H54 (cell line): ENCODE data around the gene GPR21.

Experiments used
- DNase-seq: peaks from one replicate; pipeline ENCODE4 v3.0.0; 2011; ENCODE audit warnings: low spot score, mixed read lengths; ENCODE audit not compliant: insufficient read length
- FAIRE-seq: peaks from 3 replicates; lab custom pipeline; 2011; peaks lifted over from hg19 to GRCh38; lab: Jason Lieb, UNC
- POLR2A ChIP-seq: IDR thresholded peaks from 2 replicates; pipeline ENCODE4 v1.6.1; 2011; ENCODE audit warnings: low read depth, mild to moderate bottlenecking, low read length

Gene GPR21

DNA sequence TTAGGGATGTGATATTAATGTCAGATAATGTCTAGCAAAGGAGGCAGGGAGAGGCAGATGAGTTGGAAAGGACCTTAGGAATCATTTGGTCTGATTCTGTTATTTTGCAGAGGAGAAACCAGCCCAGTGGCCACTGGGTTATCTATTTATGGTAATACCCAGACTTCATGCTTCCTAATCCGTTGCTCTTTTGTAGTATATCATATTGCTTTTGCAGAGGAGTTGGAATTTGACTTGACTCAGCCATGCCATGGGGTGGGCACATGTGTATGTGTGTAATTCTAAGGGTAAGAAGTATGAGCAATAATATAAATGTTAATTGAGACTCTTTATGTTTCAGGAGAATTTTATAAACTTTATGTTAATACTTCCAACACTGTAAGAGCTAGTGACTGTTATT, 7.3 kb downstream of the GPR21 start:
- TF ChIP-seq POLR2A: no peak
- FAIRE-seq: no peak

DNA sequence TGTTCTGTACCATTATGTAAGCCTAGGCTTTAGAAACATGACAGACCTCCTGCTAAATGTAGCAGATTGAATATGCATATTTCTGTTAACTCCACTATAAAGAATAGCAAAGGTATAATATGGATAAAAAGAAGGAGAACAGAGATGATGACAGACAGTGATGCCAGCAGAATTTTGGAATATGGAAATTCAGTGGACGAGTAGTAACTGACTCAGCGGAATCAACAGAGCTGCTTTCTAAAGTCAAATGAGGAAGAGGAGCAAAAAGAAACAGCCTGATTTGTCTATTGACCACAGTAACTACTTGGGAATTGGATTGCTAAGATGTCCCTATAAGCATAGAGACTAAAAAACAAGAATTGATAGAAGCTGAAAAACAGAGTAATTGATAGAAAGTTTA, 8.0 kb downstream of the GPR21 start:
- no peak for DNase-seq
- no peak for TF ChIP-seq POLR2A
- FAIRE-seq: no peak

More for the DNA sequence above, 7.3 kb downstream of the GPR21 start:
- no peak for DNase-seq

DNA sequence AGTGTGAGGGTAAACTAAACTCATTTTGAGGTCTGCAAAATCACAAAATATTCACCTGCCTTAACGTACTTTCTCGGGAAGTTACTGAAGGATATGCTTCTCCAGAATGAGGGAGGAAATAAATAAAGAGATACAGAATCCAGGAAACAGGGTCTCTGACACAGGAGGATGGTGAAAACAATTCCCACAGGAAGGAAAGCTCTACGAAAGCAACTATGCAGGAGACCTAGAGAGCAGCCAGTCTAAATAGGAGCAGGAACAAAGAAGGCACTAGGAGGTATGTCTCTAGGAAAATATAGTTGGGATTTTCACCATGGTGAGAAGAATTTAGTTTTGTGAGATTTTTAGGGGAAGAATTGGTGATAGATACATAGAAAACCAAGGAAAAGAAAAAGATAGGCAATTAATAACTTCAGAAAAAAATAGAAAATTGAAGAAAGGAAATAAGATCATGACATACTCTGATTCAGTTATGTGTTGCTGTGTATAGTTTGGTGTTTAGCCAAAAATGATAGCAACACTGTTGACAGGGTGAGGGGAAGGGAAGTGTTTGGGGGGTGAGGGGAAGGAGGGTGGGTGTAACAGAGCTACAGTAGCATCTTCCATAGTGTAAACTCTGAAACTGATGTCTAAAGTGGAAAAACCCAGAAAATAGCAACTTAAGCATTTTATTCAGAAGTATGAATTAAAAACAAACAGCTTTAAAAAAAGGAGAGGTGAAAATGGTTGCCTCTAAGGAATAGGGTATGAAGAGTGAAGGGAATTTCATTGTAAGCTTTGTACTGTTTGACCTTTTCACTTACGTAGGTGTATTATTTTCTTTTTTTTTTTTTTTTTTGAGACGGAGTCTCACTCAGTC, 9.8 kb downstream of the GPR21 start:
- peak; percentile 91 for FAIRE-seq
- TF ChIP-seq POLR2A: no peak

DNA sequence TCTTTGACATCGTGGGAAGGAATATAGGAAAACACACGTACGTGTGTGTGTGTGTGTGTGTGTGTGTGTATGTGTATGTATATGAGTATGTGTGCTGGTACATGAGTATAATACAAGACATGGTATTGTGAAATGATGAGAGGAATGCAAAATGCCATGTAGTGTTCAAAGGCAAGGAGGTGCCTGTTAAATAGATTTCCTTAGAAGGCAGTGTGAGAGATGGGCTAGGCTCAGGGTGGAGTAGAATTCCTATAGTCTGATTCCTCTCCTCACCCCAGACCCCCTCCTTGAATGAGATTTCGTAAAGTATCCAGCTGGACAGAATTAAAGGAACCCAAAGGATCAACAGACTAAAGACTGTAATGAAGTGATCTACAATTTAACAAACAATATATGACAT, 11.1 kb downstream of the GPR21 start:
- no peak for TF ChIP-seq POLR2A
- DNase-seq (no peak), FAIRE-seq (peak; percentile 87)

More for the DNA sequence above, 9.8 kb downstream of the GPR21 start:
- DNase-seq: no peak

DNA sequence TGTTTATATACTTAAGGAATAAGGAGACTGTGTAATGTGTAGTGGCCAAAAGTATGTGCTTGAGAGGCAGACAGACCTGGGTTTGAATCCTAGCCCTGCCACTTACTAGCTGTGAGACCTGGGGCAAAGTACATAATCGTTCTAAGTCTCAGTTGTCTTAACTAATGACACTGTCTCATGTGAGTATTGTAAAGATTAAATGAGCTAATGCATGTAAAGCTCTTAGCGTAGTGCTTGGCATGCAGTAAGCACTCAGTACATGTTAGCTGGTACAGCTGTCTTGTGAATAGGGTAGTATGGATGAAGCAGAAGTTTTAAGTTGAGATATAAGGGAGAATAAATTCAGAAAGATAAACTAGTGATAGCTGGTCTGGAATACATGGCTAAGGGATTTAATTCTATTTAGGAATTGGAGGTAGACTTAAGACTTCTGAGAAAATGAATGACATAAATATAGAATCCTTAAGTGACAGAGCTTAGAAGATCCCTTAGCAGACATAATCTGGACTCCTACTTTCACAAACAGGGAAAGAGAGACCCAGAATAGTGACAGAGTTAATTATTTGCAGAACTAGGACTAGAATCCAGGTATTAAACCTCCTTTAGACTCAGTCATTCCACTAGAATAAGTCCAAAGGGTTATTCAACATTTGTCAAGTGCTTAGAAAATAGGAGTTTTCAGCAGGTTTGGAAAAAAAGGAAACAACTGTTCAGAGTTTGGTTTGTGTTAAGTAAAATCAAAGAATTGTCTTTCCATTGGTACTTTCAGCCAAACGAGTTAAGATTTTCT, 13.1 kb downstream of the GPR21 start:
- no peak for TF ChIP-seq POLR2A
- DNase-seq: no peak
- peak; percentile 84 for FAIRE-seq

DNA sequence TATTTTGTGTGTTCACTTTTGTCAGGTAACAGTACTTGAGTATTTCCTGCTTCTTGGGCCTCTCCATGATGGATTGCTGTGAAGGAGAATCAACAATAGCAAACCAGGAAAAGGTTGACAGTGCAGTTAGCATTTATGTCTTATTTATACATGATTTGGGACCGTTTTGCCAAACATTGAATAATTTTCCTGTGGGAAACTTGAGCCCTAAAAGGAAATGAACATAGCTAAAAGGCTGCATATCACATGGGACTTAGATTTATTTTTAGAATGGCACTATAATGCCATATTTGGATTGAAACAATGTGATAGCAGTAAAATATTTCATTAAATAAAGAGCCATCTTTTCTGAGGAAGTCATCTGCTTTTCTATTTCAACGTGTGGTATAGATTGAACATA, 15.3 kb downstream of the GPR21 start:
- FAIRE-seq: no peak
- TF ChIP-seq POLR2A: no peak

DNA sequence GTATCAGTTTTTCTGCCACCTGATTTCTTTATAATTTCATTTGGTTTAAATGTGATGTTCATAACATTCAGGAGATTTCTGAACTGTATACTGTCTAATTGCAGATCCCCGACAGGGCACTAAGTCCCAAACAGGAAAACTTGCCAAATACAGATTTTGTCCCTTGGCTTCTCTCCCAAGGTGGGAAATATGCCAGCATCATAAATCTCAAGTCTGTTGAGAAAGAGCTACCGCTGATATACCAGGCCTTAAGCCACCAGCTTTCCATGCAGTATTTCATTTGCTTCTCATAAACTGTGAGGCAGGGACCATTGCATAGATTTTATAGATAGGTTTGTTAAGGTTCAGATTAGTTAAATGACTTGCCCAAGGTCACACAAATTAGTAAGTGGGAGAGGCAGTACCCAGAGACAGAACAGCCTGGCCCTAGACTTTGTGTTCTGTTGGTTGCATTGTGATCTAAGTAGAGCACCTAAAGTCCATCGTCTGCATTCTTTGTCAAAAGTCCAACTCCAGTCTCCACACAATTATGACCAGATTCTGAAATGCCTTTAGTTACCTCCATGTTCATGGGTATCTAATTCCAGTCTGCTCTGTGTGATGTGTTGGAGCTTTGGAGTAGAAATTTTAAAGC, 16.2 kb downstream of the GPR21 start:
- no peak for DNase-seq
- TF ChIP-seq POLR2A: no peak
- FAIRE-seq: peak; percentile 99

More for the DNA sequence above, 15.3 kb downstream of the GPR21 start:
- no peak for DNase-seq

DNA sequence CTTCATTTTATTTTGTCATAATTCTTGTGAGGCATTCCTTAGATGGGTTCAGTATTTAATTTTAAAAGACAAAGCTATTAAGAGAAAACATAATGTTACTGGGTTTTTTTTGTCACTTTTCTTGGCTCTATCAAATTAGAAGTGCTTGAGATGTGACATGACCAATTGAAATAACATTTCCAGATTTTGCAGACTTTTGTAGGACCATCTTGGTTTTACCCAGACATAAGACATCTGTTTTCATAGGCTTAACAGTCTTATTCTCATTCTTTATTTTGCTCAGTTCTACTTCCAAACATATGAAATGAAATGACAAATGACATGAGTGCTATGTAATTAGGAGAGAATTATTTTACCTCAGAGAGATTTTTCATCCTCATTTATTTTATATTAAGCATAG, 19.6 kb downstream of the GPR21 start:
- TF ChIP-seq POLR2A: no peak
- no peak for DNase-seq
- no peak for FAIRE-seq

DNA sequence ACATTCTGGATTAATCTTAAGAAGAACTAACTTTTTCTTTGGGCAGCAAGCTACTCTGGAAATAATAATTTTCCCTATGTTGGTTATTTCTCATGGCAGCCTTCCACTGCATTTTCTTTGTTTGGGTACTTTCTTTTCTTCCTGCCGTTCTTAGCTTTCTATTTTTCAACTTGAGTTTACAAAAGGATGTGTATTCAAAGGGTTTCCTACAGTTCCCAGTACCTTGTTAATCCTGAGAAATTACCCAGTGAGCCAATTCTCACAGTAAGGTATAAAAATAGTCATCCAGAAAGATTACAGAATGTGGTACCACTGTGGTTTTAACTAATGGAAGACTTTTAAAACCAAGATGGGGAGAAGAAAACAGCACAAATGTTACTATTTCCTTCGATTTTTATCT, 20.2 kb downstream of the GPR21 start:
- TF ChIP-seq POLR2A: no peak
- peak; percentile 89 for FAIRE-seq
- DNase-seq: no peak

DNA sequence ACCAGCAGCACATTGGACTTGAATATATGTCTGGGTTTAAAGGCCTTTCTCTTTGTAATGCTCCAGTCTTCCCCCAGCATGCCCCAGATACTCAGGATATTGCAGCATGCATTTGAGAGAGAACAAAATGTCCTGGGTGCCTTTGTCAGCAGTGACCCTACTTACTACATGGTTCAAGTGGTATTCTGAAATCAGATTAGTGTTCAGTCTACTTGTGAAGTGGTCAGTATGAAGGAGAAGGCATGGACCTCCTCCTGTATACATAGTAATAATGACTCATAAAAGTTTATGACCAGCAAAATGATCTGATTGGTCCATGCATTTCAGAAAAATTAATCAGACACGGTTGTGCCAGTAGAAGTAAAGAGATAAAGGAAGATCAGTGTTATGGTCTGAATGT, 25.4 kb downstream of the GPR21 start:
- TF ChIP-seq POLR2A: no peak
- DNase-seq: peak; percentile 46
- peak; percentile 94 for FAIRE-seq

DNA sequence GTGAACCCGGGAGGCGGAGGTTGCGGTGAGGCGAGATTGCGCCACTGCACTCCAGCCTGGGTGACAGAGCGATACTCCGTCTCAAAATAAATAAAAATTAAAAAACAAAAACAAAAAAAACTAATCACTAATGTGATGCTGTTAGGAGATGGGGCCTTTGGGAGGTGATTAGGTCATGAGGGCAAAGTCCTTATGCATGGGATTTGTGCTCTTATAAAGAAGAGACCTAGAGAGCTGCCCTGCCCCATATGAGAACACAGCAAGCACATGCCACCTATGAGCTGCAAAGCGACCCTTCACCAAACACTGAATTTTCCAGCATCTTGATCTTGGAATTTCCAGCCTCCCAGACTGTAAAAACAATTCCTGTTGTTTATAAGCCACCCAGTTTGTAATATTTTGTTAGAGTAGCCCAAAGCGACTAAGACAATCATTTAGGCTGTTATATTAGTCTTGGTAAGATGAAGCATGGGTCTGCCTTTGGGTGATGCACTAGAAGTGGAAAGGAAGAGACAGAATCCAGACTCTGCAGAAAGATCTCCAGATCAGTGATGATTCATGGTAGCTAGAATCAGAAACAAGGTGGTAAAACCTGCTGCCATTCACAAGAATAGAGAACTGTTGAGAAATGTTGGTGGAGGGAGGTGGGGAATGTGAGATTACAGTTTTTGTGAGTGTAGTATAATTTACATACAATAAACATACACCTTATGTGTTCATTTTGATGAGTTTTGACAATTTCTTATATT, 26.2 kb downstream of the GPR21 start:
- FAIRE-seq (peak; percentile 69), DNase-seq (no peak)
- TF ChIP-seq POLR2A: no peak

DNA sequence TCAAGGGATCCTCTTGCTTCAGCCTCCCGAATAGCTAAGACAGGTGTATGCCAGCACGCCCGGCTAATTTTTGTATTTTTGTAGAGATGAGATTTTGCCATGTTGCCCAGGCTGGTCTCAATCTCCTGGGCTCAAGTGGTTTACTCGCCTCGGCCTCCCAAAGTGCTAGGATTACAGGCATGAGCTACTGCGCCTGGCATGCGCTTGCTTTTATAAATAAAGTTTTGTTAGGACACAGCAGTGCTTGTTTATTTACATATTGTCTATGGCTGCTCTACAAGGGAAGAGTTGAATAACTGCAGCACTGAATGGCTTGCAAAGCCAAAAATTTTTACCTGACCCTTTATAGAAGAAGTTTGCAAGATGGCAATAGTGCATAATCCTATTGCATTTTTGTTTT, 27.7 kb downstream of the GPR21 start:
- DNase-seq (no peak), FAIRE-seq (no peak)
- no peak for TF ChIP-seq POLR2A
